ENCODE measurements around the gene LARP1.
"Not testable (repeated sequence)": the region's sequence is repeated elsewhere in the genome, so short reads cannot be mapped to it uniquely, and the experiment has no call there.

The LARP1 gene

GRCh38 chr5:154740483-154740882 lies 14.7 kb upstream of the LARP1 start:
- Histone ChIP-seq H3K36me3 (replicated peaks) (no peaks in the 10 kb centered on the region), H3K27ac (no peak overlapping the region), H3K4me3 (ENCODE audit: low read depth, low read length) (no peak overlapping the region), H3K27me3 (replicated peaks) (no peaks in the 10 kb centered on the region)
- no peak for DNase-seq
- in situ Hi-C loops (cut with HindIII; ENCODE audit: low pct_ligation_motif_present, low sequenced_read_pairs), result no loop called here
- no peak for TF ChIP-seq CTCF (IDR thresholded peaks at IDR 0.05; ENCODE audit: low read depth, low read length, missing control alignments)

GRCh38 chr5:154740957-154741356 lies 14.2 kb upstream of the LARP1 start:
- Histone ChIP-seq H3K27me3 (replicated peaks) (no peaks in the 10 kb centered on the region), H3K36me3 (replicated peaks) (no peaks in the 10 kb centered on the region), H3K4me3 (ENCODE audit: low read depth, low read length) (no peak overlapping the region), H3K27ac (no peak overlapping the region)
- no peak for TF ChIP-seq CTCF (IDR thresholded peaks at IDR 0.05; ENCODE audit: low read depth, low read length, missing control alignments)
- in situ Hi-C loops (cut with HindIII; ENCODE audit: low pct_ligation_motif_present, low sequenced_read_pairs), result no loop called here
- no peak for DNase-seq

- no peak for TF ChIP-seq CTCF (IDR thresholded peaks at IDR 0.05; ENCODE audit: low read depth, low read length, missing control alignments)
- in situ Hi-C loops (cut with HindIII; ENCODE audit: low pct_ligation_motif_present, low sequenced_read_pairs), result no loop called here
- Histone ChIP-seq H3K27ac (no peak overlapping the region), H3K36me3 (replicated peaks) (no peaks in the 10 kb centered on the region), H3K27me3 (replicated peaks) (no peaks in the 10 kb centered on the region), H3K4me3 (ENCODE audit: low read depth, low read length) (no peak overlapping the region)
- no peak for DNase-seq
These were observed 13.8 kb upstream of the LARP1 start for GRCh38 chr5:154741415-154741814.

GRCh38 chr5:154743812-154744211 lies 11.4 kb upstream of the LARP1 start:
- in situ Hi-C loops (cut with HindIII; ENCODE audit: low pct_ligation_motif_present, low sequenced_read_pairs), result no loop called here
- TF ChIP-seq CTCF (IDR thresholded peaks at IDR 0.05; ENCODE audit: low read depth, low read length, missing control alignments), result no peak
- no peak for DNase-seq
- H3K27ac ChIP-seq, result no peak overlapping the region
- no peaks in the 10 kb centered on the region for H3K27me3 ChIP-seq (replicated peaks)
- H3K4me3 ChIP-seq (ENCODE audit: low read depth, low read length), result no peak overlapping the region
- H3K36me3 ChIP-seq (replicated peaks), result no peaks in the 10 kb centered on the region

GRCh38 chr5:154745349-154745748 lies 9.8 kb upstream of the LARP1 start:
- H3K27me3 ChIP-seq (replicated peaks), result no peaks in the 10 kb centered on the region
- in situ Hi-C loops (cut with HindIII; ENCODE audit: low pct_ligation_motif_present, low sequenced_read_pairs), result no loop called here
- no peak for DNase-seq
- no peak overlapping the region for H3K4me3 ChIP-seq (ENCODE audit: low read depth, low read length)
- no peaks in the 10 kb centered on the region for H3K36me3 ChIP-seq (replicated peaks)
- TF ChIP-seq CTCF (IDR thresholded peaks at IDR 0.05; ENCODE audit: low read depth, low read length, missing control alignments), result no peak
- no peak overlapping the region for H3K27ac ChIP-seq

GRCh38 chr5:154749491-154749890 lies 5.7 kb upstream of the LARP1 start:
- Histone ChIP-seq H3K36me3 (replicated peaks) (no peaks in the 10 kb centered on the region), H3K27ac (no peak overlapping the region), H3K27me3 (replicated peaks) (no peaks in the 10 kb centered on the region), H3K4me3 (ENCODE audit: low read depth, low read length) (no peak overlapping the region)
- no peak for TF ChIP-seq CTCF (IDR thresholded peaks at IDR 0.05; ENCODE audit: low read depth, low read length, missing control alignments)
- in situ Hi-C loops (cut with HindIII; ENCODE audit: low pct_ligation_motif_present, low sequenced_read_pairs), result no loop called here
- DNase-seq, result no peak

GRCh38 chr5:154750641-154751040 lies 4.5 kb upstream of the LARP1 start:
- DNase-seq; H3K4me3 ChIP-seq (ENCODE audit: low read depth, low read length); H3K27me3 ChIP-seq (replicated peaks); in situ Hi-C loops (cut with HindIII; ENCODE audit: low pct_ligation_motif_present, low sequenced_read_pairs); H3K36me3 ChIP-seq (replicated peaks); H3K27ac ChIP-seq: not testable (repeated sequence)
